ENCODE results near the gene MLKL. TPM values are rescaled to one million over a fixed set of nuclear protein-coding genes. Genes with fewer than 3 reads are reported as not detected.
"Not testable (repeated sequence)": the region's sequence is repeated elsewhere in the genome, so short reads cannot be mapped to it uniquely, and the experiment has no call there.

Gene MLKL
- polyA plus RNA-seq, 4 donors, result 2.6 to 4.2 (median 3.7) TPM

GRCh38 chr16:74711938-74712337 is 11.3 kb upstream of the MLKL start:
- no peak for DNase-seq (ENCODE audit: low read depth in 4 of 4, low spot score in 2 of 4)

- DNase-seq (ENCODE audit: low read depth in 4 of 4, low spot score in 2 of 4), result no peak
These were observed 9.7 kb upstream of the MLKL start for GRCh38 chr16:74710401-74710800.

- DNase-seq (ENCODE audit: low read depth in 4 of 4, low spot score in 2 of 4), result peak in 2 of 4 donors; percentile 62 to 63
These were observed 8.8 kb upstream of the MLKL start for GRCh38 chr16:74709441-74709877.

GRCh38 chr16:74700116-74700437 is 585 bp downstream of the MLKL start:
- no peak for DNase-seq (ENCODE audit: low read depth in 4 of 4, low spot score in 2 of 4)

GRCh38 chr16:74699666-74700065 is 996 bp downstream of the MLKL start:
- DNase-seq (ENCODE audit: low read depth in 4 of 4, low spot score in 2 of 4), result no peak

GRCh38 chr16:74698222-74698621 is 2.4 kb downstream of the MLKL start:
- no peak for DNase-seq (ENCODE audit: low read depth in 4 of 4, low spot score in 2 of 4)

GRCh38 chr16:74695450-74696422 is 4.9 kb downstream of the MLKL start:
- peak in 1 of 4 donors; percentile 77 for DNase-seq (ENCODE audit: low read depth in 4 of 4, low spot score in 2 of 4)

- DNase-seq (ENCODE audit: low read depth in 4 of 4, low spot score in 2 of 4), result no peak
These were observed 9.4 kb downstream of the MLKL start for GRCh38 chr16:74691093-74691855.

GRCh38 chr16:74682556-74682955 is 18.1 kb downstream of the MLKL start:
- DNase-seq (ENCODE audit: low read depth in 4 of 4, low spot score in 2 of 4), result no peak

GRCh38 chr16:74680681-74681080 is 20.0 kb downstream of the MLKL start:
- DNase-seq (ENCODE audit: low read depth in 4 of 4, low spot score in 2 of 4), result no peak

GRCh38 chr16:74679983-74680382 is 20.7 kb downstream of the MLKL start:
- no peak for DNase-seq (ENCODE audit: low read depth in 4 of 4, low spot score in 2 of 4)

- no peak for DNase-seq (ENCODE audit: low read depth in 4 of 4, low spot score in 2 of 4)
These were observed 22.8 kb downstream of the MLKL start for GRCh38 chr16:74677868-74678267.

- no peak for DNase-seq (ENCODE audit: low read depth in 4 of 4, low spot score in 2 of 4)
These were observed 26.8 kb downstream of the MLKL start for GRCh38 chr16:74673876-74674275.

- DNase-seq (ENCODE audit: low read depth in 4 of 4, low spot score in 2 of 4), result not testable (repeated sequence)
These were observed 31.8 kb downstream of the MLKL start for GRCh38 chr16:74668877-74669276.

GRCh38 chr16:74667255-74667700 is 33.4 kb downstream of the MLKL start:
- peak; percentile 9 to 45 (median 17) for DNase-seq (ENCODE audit: low read depth in 4 of 4, low spot score in 2 of 4)

GRCh38 chr16:74666425-74667254 is 34.0 kb downstream of the MLKL start, which contains the start of gene RFWD3:
RFWD3 (minus strand) TSS chr16:74666877; CDS start chr16:74661449, 5,428 bp downstream.
- DNase-seq (ENCODE audit: low read depth in 4 of 4, low spot score in 2 of 4), result peak; percentile 88 to 96 (median 94)

GRCh38 chr16:74666010-74666421 is 34.6 kb downstream of the MLKL start:
- no peak for DNase-seq (ENCODE audit: low read depth in 4 of 4, low spot score in 2 of 4)

- DNase-seq (ENCODE audit: low read depth in 4 of 4, low spot score in 2 of 4), result no peak
These were observed 39.6 kb downstream of the MLKL start for GRCh38 chr16:74661064-74661463.

GRCh38 chr16:74660383-74660782 is 40.3 kb downstream of the MLKL start:
- DNase-seq (ENCODE audit: low read depth in 4 of 4, low spot score in 2 of 4), result no peak

- DNase-seq (ENCODE audit: low read depth in 4 of 4, low spot score in 2 of 4), result no peak
These were observed 41.6 kb downstream of the MLKL start for GRCh38 chr16:74659041-74659440.

All from left renal cortex interstitium (tissue), 4 donors.